ENCODE data around the gene STRBP.

DNA sequence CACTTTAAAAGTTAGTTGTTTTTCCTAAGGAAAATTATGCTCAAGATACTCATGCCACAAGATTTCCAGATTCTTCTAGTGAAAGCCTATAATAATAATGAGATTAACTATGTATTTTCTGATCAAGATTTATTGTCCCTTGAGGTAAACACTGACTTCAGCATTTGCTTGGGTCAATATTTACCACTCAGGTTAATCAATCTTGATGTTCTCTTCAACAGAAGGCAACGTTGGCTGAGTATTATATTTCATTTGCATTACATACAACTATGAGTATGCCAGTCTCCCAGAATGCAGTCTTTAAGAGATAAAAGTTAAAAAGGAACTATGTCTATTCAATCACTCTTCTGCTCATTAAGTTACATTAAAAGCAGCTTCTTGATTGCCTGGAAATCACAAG, 119.3 kb downstream of the STRBP start:
- TF ChIP-seq, protein P1, sequence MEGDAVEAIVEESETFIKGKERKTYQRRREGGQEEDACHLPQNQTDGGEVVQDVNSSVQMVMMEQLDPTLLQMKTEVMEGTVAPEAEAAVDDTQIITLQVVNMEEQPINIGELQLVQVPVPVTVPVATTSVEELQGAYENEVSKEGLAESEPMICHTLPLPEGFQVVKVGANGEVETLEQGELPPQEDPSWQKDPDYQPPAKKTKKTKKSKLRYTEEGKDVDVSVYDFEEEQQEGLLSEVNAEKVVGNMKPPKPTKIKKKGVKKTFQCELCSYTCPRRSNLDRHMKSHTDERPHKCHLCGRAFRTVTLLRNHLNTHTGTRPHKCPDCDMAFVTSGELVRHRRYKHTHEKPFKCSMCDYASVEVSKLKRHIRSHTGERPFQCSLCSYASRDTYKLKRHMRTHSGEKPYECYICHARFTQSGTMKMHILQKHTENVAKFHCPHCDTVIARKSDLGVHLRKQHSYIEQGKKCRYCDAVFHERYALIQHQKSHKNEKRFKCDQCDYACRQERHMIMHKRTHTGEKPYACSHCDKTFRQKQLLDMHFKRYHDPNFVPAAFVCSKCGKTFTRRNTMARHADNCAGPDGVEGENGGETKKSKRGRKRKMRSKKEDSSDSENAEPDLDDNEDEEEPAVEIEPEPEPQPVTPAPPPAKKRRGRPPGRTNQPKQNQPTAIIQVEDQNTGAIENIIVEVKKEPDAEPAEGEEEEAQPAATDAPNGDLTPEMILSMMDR (IDR thresholded peaks at IDR 0.05; ENCODE audit: low read depth, low read length) = no peak
- no peak for TF ChIP-seq POLR2A (IDR thresholded peaks at IDR 0.05; ENCODE audit: extremely low read depth, insufficient read length)
